Right cardiac atrium (tissue), 5 donors: ENCODE results near the gene RAB8A. TPM values are rescaled to one million over a fixed set of nuclear protein-coding genes. Genes with fewer than 3 reads are reported as not detected.

Source experiments
- ATAC-seq, 2 donors: fragments of 200-7000 bp; cut with Tn5 transposase; one replicate each; pipeline versions ENCODE4 v1.8.0 to v1.9.1; 2020; ENCODE audit warnings: moderate library complexity in 2 of 2, mild to moderate bottlenecking in 1 of 2
- DNase-seq, 3 donors: peaks; one replicate each; pipeline ENCODE4 v3.0.0-alpha.2; 2020
- H3K27ac ChIP-seq: one replicate; pipeline ENCODE4 v1.5.1; 2013; ENCODE audit warnings: mild to moderate bottlenecking, low read length, control low read depth, moderate library complexity
- H3K27me3 ChIP-seq: one replicate; pipeline ENCODE4 v1.6.1; 2013; ENCODE audit not compliant: control insufficient read depth, insufficient read depth
- H3K4me1 ChIP-seq: one replicate; pipeline ENCODE4 v1.6.1; 2013; ENCODE audit warnings: low read length; ENCODE audit not compliant: control insufficient read depth, insufficient read depth
- H3K4me3 ChIP-seq: one replicate; pipeline ENCODE4 v1.5.1; 2013; ENCODE audit warnings: low read length, control low read depth
- H3K9me3 ChIP-seq: one replicate; pipeline ENCODE4 v1.6.1; 2013; ENCODE audit warnings: low read length; ENCODE audit not compliant: control insufficient read depth
- WGBS: extraction: QIAGEN DNeasy Blood & Tissue Kit; methylation state at CpG from one replicate; pipeline ENCODE4 v1.1.7; 2013; 5-methylcytosine and 5-hydroxymethylcytosine counted together
- intact Hi-C, 4 donors: fragments of 100-400 bp; cut with DNase I; formaldehyde crosslinking; loops; one replicate each; pipeline versions ENCODE4 v1.11.0 to v1.14.0; 2022 to 2023
- long read RNA-seq, 4 donors: library from polyadenylated mRNA; unstranded; transcript quantifications; one replicate each; pipeline ENCODE4 v2.0.0, GENCODE V29; 2020 to 2021
- polyA plus RNA-seq: library from polyadenylated mRNA; stranded (reverse); fragments of 200-250 nt; gene quantifications from one replicate; pipeline ENCODE4 v1.2.3, GENCODE V29; 2013
- total RNA-seq, 4 donors: library from RNA; stranded (reverse); fragmentation: NEBNext Ultra II Directional; extraction: Animal tissue kit (Norgen Biotek cat#: 25700); gene quantifications; one replicate each; pipeline ENCODE4 v1.2.1, GENCODE V29; 2021
- donor health status: healthy with polysubstance abuse.
- donor health status: DM: no; HTN: yes; CAD: no.
- donor health status: DM: no; HTN: no; CAD: no.
- donor health status: DM: no; HTN: yes; CAD: no; lungs with severe emphysema.
- donor health status: DM: yes; HTN: yes; CAD: no.

The RAB8A gene
- 10 to 100 TPM; 22.6 to 30.0 (median 24.5) TPM for total RNA-seq
- 12.9 TPM for polyA plus RNA-seq
- long read RNA-seq, donor 1, transcript RAB8A-201 (8 exons, 2,827 nt) = major isoform, 66 of 71 reads
- long read RNA-seq, donor 1, partial matches to known transcripts = 1 of 71 reads
- long read RNA-seq, donor 1, other reads (novel, unspliced or antisense) = 4 of 71 reads
- long read RNA-seq, donor 2, transcript RAB8A-201 (8 exons, 2,827 nt) = major isoform, 13 of 15 reads
- long read RNA-seq, donor 2, partial matches to known transcripts = 0 of 15 reads
- long read RNA-seq, donor 2, other reads (novel, unspliced or antisense) = 2 of 15 reads
- long read RNA-seq, donor 3, transcript RAB8A-201 (8 exons, 2,827 nt) = major isoform, 155 of 161 reads
- long read RNA-seq, donor 3, partial matches to known transcripts = 4 of 161 reads
- long read RNA-seq, donor 3, other reads (novel, unspliced or antisense) = 2 of 161 reads
- long read RNA-seq, donor 4, transcript RAB8A-201 (8 exons, 2,827 nt) = major isoform, 15 of 16 reads
- long read RNA-seq, donor 4, partial matches to known transcripts = 1 of 16 reads
- long read RNA-seq, donor 4, other reads (novel, unspliced or antisense) = 0 of 16 reads

DNA sequence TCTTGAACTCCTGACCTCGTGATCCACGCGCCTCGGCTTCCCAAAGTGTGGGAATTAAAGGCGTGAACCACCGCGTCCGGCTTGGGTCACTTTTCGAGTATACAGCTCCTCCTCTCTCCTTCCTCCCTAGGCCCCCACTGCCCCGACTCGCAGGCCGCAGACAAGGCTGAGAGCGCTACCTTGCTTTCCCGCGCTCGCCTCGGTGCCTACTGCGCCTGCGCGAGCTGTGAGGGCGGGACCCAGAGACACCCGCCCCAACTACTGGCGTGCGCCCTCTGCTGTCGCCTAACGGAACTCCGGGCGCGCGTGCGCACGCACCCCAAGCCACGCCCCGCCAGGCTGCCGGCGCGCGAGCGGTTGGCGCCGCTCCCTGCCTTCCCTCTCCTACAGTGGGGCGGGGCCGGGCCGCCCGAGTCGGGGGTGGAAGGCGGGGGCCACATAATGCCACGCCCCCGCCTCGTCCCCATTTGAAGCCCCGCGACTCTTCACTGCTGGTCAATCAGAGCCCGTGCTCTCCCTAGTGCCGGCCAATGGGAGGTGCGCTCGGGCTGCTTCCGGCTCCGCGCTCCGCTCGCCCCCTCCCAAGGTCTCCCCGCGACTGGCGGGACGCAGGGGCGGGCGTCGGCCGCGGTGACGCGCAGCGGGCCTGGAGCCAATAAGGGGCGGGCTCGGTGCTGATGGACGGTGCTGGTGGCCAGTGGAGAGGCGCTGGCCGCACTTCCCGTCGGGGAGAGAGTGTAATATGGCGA lies at the start of gene RAB8A:
TSS of gene RAB8A (plus strand) at position 730 of the 749 bp plus-strand sequence. CDS start at position 743, 13 bp downstream.
- Histone ChIP-seq H3K4me3 (peak within 1 kb of the TSS; percentile 83), H3K9me3 (no peaks in the 10 kb centered on the region), H3K4me1 (peaks cover 8% of the 10 kb centered on the region), H3K27ac (peak within 1 kb of the TSS; percentile 71), H3K27me3 (no peaks in the 10 kb centered on the region)
- ATAC-seq = peak; percentile 98
- WGBS = under 1% methylated on average over 81 of the region's 81 CpGs
- peak; percentile 99 to 100 (median 99) for DNase-seq
- intact Hi-C loops = loop anchor here in 2 of 4 donors (10.0 kb wide), 2 partner anchors 47 to 73 kb away; partner anchors contain the start of gene FAM32A (in 1 of the 2)

DNA sequence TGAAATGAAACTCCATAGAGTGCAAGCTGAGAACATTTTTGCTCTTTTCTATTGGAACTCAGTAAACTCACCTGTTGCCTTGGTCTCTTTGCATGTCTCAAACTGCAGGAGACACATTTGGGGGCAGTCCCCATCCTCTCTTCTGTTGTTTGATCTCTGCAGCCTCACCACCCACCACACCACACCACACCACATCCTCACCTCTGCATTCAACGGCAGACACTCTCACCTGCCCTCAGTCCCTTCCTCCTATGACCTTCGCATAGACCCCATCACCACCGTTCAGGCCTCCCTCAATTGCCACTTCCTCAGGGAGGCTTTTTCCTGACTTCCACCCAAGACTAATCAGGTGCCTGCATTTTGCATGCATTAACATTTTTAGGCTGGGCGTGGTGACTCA lies 49.7 kb upstream of the RAB8A start:
- Histone ChIP-seq H3K9me3 (no peaks in the 10 kb centered on the region), H3K4me3 (no peak overlapping the region), H3K4me1 (no peaks in the 10 kb centered on the region), H3K27me3 (no peaks in the 10 kb centered on the region), H3K27ac (no peak overlapping the region)
- intact Hi-C loops = loop anchor here in 1 of 4 donors (10.0 kb wide), 1 partner anchor 53 kb away; the partner anchor contains the start of gene RAB8A
- DNase-seq (no peak), ATAC-seq (no peak)
- 76% methylated on average over 4 of the region's 4 CpGs for WGBS

DNA sequence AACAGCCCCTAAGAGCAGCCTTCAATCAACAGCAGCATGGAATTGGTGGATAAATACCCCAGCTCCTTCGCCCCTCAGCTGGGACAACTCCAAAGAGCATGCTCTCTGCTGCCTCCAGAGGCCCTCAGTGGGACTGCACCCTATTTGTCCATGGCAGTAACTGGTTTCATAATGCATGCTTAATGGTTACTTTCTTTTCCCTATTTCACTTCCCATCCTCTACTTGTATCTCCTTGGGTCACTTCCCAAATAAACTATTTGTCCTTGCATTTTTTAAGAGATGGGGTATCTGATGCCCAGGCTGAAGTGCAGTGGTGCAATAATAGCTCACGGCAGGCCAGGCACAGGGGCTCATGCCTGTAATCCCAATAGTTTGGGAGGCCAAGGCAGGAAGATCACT lies 48.9 kb upstream of the RAB8A start:
- intact Hi-C loops = loop anchor here in 1 of 4 donors (10.0 kb wide), 1 partner anchor 52 kb away; the partner anchor contains the start of gene RAB8A
- ATAC-seq = no peak
- 84% methylated on average over 2 of the region's 2 CpGs for WGBS
- Histone ChIP-seq H3K4me3 (no peak overlapping the region), H3K27me3 (no peaks in the 10 kb centered on the region), H3K27ac (no peak overlapping the region), H3K9me3 (no peaks in the 10 kb centered on the region), H3K4me1 (no peaks in the 10 kb centered on the region)
- peak in 2 of 3 donors; percentile 78 to 79 for DNase-seq

DNA sequence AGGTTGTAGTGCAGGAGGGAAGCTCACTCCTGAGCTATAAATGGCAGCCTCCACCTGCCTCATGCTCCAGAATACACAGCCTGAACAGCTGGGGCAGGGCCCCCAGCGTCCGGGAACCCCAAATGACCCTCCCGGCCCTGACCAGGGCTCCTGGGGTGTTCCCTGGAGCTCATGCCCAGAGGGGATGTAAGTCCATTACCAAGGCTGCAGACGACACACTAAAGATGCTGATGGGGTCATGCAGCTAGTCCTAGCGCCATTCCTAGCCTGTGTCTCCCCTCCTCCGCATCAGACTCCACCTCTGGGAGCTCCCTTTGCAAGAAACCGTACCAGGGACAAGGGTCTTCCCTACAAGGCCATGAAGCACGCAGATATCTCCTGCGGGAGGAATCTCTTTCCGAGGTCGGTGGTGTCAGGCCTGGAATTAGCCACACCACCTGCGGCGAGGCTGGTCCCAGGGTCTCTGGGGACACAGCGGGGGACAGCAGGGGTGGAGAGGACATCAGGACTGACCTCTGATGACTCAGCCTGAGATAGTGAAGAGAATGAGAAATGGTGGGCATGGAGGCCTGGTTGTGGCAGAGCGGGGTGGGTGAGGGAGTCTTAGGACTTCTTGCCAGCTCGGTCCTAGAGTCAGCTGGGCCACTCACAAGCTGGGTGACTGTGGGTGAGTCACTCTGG lies 47.3 kb upstream of the RAB8A start:
- intact Hi-C loops = loop anchor here in 1 of 4 donors (10.0 kb wide), 1 partner anchor 50 kb away; the partner anchor contains the start of gene RAB8A
- no peak overlapping the region for H3K27ac ChIP-seq
- ATAC-seq = no peak

DNA sequence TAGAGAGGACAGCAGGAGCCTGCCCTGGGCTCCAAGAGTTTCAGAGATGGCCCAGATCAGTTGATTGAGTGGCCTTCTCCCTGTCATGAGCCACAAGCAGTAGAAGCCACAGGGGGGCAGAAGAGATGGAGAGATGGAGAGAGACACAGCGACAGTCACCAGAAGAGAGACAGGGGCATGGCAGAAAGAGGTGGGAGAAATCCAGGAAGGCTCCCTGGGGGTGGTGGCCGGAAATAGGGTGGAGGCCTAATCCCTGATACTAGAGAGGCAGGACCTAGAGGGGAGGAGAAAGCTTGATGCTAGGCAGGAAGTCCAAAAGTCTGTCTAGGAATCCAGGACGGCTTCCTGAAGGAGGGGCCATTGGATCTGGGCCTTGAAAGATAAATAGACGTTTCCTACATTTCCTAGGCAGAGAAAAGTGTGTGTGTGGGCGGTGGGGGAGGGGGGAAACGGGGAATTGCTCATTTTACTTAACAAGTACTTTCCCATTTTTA lies 45.0 kb upstream of the RAB8A start:
- H3K27me3 ChIP-seq = no peaks in the 10 kb centered on the region
- DNase-seq (peak in 1 of 3 donors; percentile 55), ATAC-seq (peak; percentile 62 to 83)
- WGBS = 38% methylated on average over 6 of the region's 6 CpGs
- H3K27ac ChIP-seq = peak overlapping the region; percentile 34
- no peaks in the 10 kb centered on the region for H3K9me3 ChIP-seq
- intact Hi-C loops = loop anchor here in 1 of 4 donors (10.0 kb wide), 1 partner anchor 48 kb away; the partner anchor contains the start of gene RAB8A
- no peak overlapping the region for H3K4me3 ChIP-seq
- H3K4me1 ChIP-seq = no peaks in the 10 kb centered on the region

More for the DNA sequence above, 47.3 kb upstream of the RAB8A start:
- 79% methylated on average over 16 of the region's 16 CpGs for WGBS
- no peak for DNase-seq
- H3K4me1 ChIP-seq = no peaks in the 10 kb centered on the region
- H3K4me3 ChIP-seq = no peak overlapping the region
- no peaks in the 10 kb centered on the region for H3K9me3 ChIP-seq
- no peaks in the 10 kb centered on the region for H3K27me3 ChIP-seq

DNA sequence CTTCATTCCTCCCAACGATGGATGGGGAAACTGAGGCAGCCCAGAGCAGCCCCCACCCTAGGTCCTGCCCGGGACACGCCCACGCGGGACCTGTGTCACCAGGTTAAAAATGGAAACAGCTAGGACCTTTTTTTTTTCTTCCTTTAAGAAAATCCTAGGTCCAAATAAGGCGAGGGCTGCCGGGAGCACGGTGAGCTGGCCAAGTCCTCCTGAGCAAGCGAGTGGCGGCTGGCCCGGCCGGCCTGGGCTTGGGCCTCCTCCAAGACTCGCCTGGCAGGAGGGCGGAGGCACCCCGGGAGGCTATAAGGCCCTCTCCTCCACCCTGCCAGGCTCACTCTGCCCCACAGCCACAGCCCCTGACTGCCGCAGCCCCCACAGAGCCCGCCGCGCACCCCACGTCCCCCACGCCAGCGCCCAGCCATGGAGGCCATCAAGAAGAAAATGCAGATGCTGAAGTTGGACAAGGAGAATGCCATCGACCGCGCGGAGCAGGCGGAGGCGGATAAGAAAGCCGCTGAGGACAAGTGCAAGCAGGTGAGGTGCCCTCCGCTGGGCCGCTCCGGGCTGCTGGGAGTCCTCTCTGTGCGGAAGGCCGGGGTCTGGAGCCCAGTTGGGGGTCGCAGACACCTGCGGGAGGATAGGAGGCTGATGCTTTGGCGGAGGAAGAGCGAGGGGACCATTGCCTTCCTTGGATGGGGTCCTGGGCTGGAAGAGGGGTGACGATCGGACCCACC lies 44.3 kb upstream of the RAB8A start:
- Histone ChIP-seq H3K27me3 (no peaks in the 10 kb centered on the region), H3K27ac (no peak overlapping the region), H3K9me3 (no peaks in the 10 kb centered on the region), H3K4me3 (no peak overlapping the region), H3K4me1 (no peaks in the 10 kb centered on the region)
- 67% methylated on average over 40 of the region's 40 CpGs for WGBS
- ATAC-seq (peak; percentile 63 to 73), DNase-seq (peak; percentile 87 to 90 (median 89))
- intact Hi-C loops = loop anchor here in 1 of 4 donors (10.0 kb wide), 1 partner anchor 47 kb away; the partner anchor contains the start of gene RAB8A

DNA sequence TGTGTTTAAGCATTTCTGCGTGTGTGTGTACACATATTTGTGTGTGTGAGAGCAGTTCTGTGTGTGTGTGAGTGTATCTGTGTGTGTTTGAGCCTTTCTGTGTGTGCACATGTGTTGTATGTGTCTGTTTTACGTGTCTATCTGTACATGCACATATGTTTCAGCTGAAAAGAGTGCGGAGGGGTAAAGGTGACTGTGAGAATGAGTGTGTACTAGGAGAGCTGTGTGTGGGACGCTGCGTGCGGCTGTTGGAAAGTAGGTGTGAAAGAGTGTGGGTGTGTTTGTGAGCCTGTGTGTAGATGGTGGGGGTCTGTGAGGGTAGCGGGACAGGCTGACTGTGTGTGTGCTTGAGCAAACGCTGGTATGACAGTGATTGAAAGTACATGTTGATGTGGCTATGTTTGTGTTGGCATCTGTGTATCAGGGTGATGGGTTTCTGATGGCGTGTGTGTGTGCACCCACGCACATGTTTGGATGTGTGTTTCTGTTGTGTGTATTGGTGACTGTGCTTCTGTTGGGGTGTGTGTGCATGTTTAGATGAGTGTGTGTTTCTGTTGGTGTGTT lies 42.9 kb upstream of the RAB8A start:
- ATAC-seq (no peak), DNase-seq (no peak)
- WGBS = 74% methylated on average over 10 of the region's 10 CpGs

DNA sequence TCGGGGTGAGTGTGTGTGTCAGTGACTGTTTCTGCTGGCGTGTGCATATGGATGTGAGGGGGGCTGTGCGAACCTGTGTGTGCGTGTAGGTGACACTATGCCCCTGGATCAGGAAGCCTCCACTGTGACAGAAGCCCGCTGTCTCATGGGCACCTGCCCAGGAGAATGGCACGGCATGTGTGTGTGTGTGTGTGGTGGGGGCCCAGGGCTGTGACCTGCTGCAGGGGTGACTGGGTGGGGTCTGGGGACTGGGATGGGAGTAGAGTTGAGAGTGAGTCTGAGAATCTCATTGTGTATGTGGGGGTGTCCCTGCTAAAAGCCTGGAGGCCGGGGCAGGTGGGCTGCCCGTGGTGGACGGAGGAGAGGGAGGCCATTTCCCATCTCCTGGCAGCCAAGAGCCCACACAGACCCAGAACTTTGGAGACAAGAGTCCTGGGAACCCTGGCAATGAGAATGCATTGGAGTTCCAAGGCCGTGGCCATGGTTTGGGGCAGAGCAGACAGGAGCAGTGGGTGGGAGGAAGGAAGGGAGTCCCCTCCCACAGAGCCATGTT lies 41.8 kb upstream of the RAB8A start:
- intact Hi-C loops = loop anchor here in 1 of 4 donors (10.0 kb wide), 1 partner anchor 45 kb away; the partner anchor contains the start of gene RAB8A
- 86% methylated on average over 10 of the region's 10 CpGs for WGBS

More for the DNA sequence above, 42.9 kb upstream of the RAB8A start:
- no peak overlapping the region for H3K4me3 ChIP-seq
- intact Hi-C loops = loop anchor here in 1 of 4 donors (10.0 kb wide), 1 partner anchor 46 kb away; the partner anchor contains the start of gene RAB8A
- no peaks in the 10 kb centered on the region for H3K27me3 ChIP-seq
- no peak overlapping the region for H3K27ac ChIP-seq
- no peaks in the 10 kb centered on the region for H3K9me3 ChIP-seq
- H3K4me1 ChIP-seq = no peaks in the 10 kb centered on the region

DNA sequence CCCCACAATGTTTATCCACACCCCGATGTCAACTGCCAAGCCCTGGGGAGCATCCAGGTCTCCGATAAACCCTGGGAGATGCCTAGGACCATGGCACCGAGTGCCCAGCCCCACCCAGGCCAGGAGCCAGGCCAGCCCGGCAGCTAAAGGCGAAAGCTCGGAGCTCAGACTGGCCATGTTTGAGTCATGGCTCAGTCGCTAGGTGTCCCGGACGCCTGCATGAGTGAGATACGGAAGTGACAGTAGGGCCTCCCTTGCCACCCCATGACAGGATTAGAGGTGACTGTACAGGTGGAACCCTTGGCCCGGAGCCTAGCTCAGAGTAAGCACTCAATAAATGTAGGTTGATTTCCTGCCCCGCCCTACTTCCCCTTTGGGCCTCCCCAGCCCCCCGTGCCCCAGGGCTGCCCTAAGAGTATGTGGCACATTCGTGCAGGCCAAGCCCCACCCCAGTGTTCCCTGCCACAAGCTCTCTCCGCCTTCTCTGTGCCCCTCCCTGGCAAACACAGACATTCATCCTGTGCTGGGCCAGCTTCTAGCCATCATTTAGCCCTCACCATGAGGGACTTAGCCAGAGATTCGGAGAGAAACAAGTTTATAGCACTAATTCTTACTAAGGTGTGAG lies 41.2 kb upstream of the RAB8A start:
- ATAC-seq = peak; percentile 36 to 46
- H3K4me3 ChIP-seq = no peak overlapping the region

More for the DNA sequence above, 41.8 kb upstream of the RAB8A start:
- Histone ChIP-seq H3K4me1 (no peaks in the 10 kb centered on the region), H3K27me3 (no peaks in the 10 kb centered on the region), H3K9me3 (no peaks in the 10 kb centered on the region), H3K27ac (peak overlapping the region; percentile 6), H3K4me3 (no peak overlapping the region)
- ATAC-seq = no peak
- no peak for DNase-seq

More for the DNA sequence above, 41.2 kb upstream of the RAB8A start:
- 58% methylated on average over 16 of the region's 16 CpGs for WGBS
- intact Hi-C loops = no loop called here
- Histone ChIP-seq H3K4me1 (no peaks in the 10 kb centered on the region), H3K27ac (peak overlapping the region; percentile 55), H3K9me3 (no peaks in the 10 kb centered on the region), H3K27me3 (no peaks in the 10 kb centered on the region)
- DNase-seq = peak; percentile 65 to 85 (median 74)
